Smooth muscle cell (in vitro differentiated cells): Measurements from ENCODE around the gene SMIM11. TPM values are rescaled to one million over a fixed set of nuclear protein-coding genes. Genes with fewer than 3 reads are reported as not detected.
"Not testable (repeated sequence)": the region's sequence is repeated elsewhere in the genome, so short reads cannot be mapped to it uniquely, and the experiment has no call there.

Experiments
- DNase-seq: peaks from one replicate; lab custom pipeline; 2025; ENCODE audit not compliant: unreplicated experiment; lab: John Stamatoyannopoulos, UW
- H2AFZ ChIP-seq: fragments of 200-600 bp; sonication (generic); 2 replicates; pipeline ENCODE4 v1.6.0; 2016; ENCODE audit warnings: antibody characterized with exemption, low read depth, mild to moderate bottlenecking
- H3F3A ChIP-seq: fragments of 200-600 bp; sonication (generic); 2 replicates; pipeline ENCODE4 v1.6.0; 2017; ENCODE audit warnings: antibody characterized with exemption, low read depth
- H3K27ac ChIP-seq: fragments of 200-600 bp; sonication (generic); 2 replicates; pipeline ENCODE4 v1.5.1; 2016; ENCODE audit warnings: low read depth, mild to moderate bottlenecking
- H3K27me3 ChIP-seq: fragments of 200-600 bp; sonication (generic); 2 replicates; pipeline ENCODE4 v1.6.1; 2016; ENCODE audit warnings: low read depth, mild to moderate bottlenecking
- H3K36me3 ChIP-seq: fragments of 200-600 bp; sonication (generic); 2 replicates; pipeline ENCODE4 v1.5.1; 2016; ENCODE audit warnings: low read depth
- H3K4me1 ChIP-seq: fragments of 200-600 bp; sonication (generic); 2 replicates; pipeline ENCODE4 v1.5.1; 2016; ENCODE audit warnings: low read depth
- H3K4me2 ChIP-seq: fragments of 200-600 bp; sonication (generic); 2 replicates; pipeline ENCODE4 v1.6.0; 2016; ENCODE audit warnings: mild to moderate bottlenecking
- H3K4me3 ChIP-seq: fragments of 200-600 bp; sonication (generic); 2 replicates; pipeline ENCODE4 v1.5.1; 2016; ENCODE audit warnings: mild to moderate bottlenecking
- H3K79me2 ChIP-seq: fragments of 200-600 bp; sonication (generic); 2 replicates; pipeline ENCODE4 v1.6.0; 2016; ENCODE audit warnings: low read depth, mild to moderate bottlenecking
- H3K9ac ChIP-seq: fragments of 200-600 bp; sonication (generic); 2 replicates; pipeline ENCODE4 v1.6.0; 2016; ENCODE audit warnings: low read depth
- H3K9me3 ChIP-seq: fragments of 200-600 bp; sonication (generic); replicated peaks from 2 replicates; pipeline ENCODE4 v1.5.1; 2016; ENCODE audit warnings: low read depth
- H4K20me1 ChIP-seq: fragments of 200-600 bp; sonication (generic); 2 replicates; pipeline ENCODE4 v1.6.0; 2016; ENCODE audit warnings: low read depth
- CTCF ChIP-seq: fragments of 200-600 bp; sonication (generic); IDR thresholded peaks from 2 replicates; pipeline ENCODE4 v1.5.1; 2017; ENCODE audit warnings: borderline replicate concordance, mild to moderate bottlenecking, antibody characterized with exemption; ENCODE audit not compliant: insufficient read depth, poor library complexity, severe bottlenecking
- WGBS: methylation state at CpG from one replicate; pipeline ENCODE4 v1.1.7; 2016; ENCODE audit warnings: low lambda C conversion rate; 5-methylcytosine and 5-hydroxymethylcytosine counted together
- polyA plus RNA-seq: library from polyadenylated mRNA; unstranded; fragments of >200 nt; fragmentation: Nextera tagmentation; extraction: Ambion mirVana; gene quantifications from 2 replicates; pipeline ENCODE4 v1.2.1, GENCODE V29; 2016
- total RNA-seq: library from RNA; depleted of rRNA; stranded (reverse); fragments of >200 nt; gene quantifications from 2 replicates; pipeline ENCODE4 v1.2.3, GENCODE V29; 2014

Gene SMIM11
- total and polyA plus RNA-seq, 2 experiments from 2014 or later: 0.57 to 3.8 TPM

- Histone ChIP-seq H4K20me1 (no peaks in the 10 kb centered on the region), H3K9me3 (no peaks in the 10 kb centered on the region), H3K36me3 (no peaks in the 10 kb centered on the region), H3F3A (no peaks in the 10 kb centered on the region), H3K27me3 (peaks cover 6% of the 10 kb centered on the region), H3K79me2 (no peaks in the 10 kb centered on the region), H3K27ac (no peak overlapping the region), H2AFZ (no peak overlapping the region), H3K4me2 (no peak overlapping the region), H3K4me1 (peaks cover 3% of the 10 kb centered on the region), H3K9ac (no peak overlapping the region), H3K4me3 (no peak overlapping the region)
- TF ChIP-seq CTCF: no peak
- WGBS: 81% methylated on average over 5 of the region's 5 CpGs
- DNase-seq: no peak
These were observed 3.0 kb upstream of the SMIM11 start for GRCh38 chr21:34372321-34372720.

GRCh38 chr21:34374462-34374861, 845 bp upstream of the SMIM11 start:
- not testable (repeated sequence) for H3K4me2 ChIP-seq
- WGBS: no CpG with 5 or more reads among the region's 8 CpGs

GRCh38 chr21:34375619-34375972, 289 bp downstream of the SMIM11 start:
- not testable (repeated sequence) for H3K4me3 ChIP-seq, DNase-seq, H4K20me1 ChIP-seq, H3K36me3 ChIP-seq, H2AFZ ChIP-seq, H3K4me2 ChIP-seq, H3K9me3 ChIP-seq, H3K9ac ChIP-seq, H3K4me1 ChIP-seq, H3K27me3 ChIP-seq, H3F3A ChIP-seq, H3K27ac ChIP-seq, H3K79me2 ChIP-seq
- WGBS: no CpG with 5 or more reads among the region's 33 CpGs

More at GRCh38 chr21:34374462-34374861, 845 bp upstream of the SMIM11 start:
- H3K4me3 ChIP-seq, H3K4me1 ChIP-seq, H3K9me3 ChIP-seq, H3F3A ChIP-seq, H2AFZ ChIP-seq, H3K36me3 ChIP-seq, H4K20me1 ChIP-seq, H3K79me2 ChIP-seq, H3K27ac ChIP-seq, H3K27me3 ChIP-seq, H3K9ac ChIP-seq, DNase-seq: not testable (repeated sequence)

- not testable (repeated sequence) for H4K20me1 ChIP-seq, H3K27me3 ChIP-seq, H2AFZ ChIP-seq, H3K4me2 ChIP-seq, H3K4me1 ChIP-seq, H3K4me3 ChIP-seq, DNase-seq, H3K27ac ChIP-seq, H3K9ac ChIP-seq, H3K9me3 ChIP-seq, H3K79me2 ChIP-seq, H3K36me3 ChIP-seq, H3F3A ChIP-seq
- no CpG with 5 or more reads among the region's 2 CpGs for WGBS
These were observed 7.8 kb downstream of the SMIM11 start for GRCh38 chr21:34383138-34383537.

- not testable (repeated sequence) for DNase-seq, H3K9ac ChIP-seq, H3F3A ChIP-seq, H3K4me2 ChIP-seq, H3K4me1 ChIP-seq, H3K36me3 ChIP-seq, H3K79me2 ChIP-seq, H4K20me1 ChIP-seq, H3K27ac ChIP-seq, H3K27me3 ChIP-seq, H3K4me3 ChIP-seq, H3K9me3 ChIP-seq, H2AFZ ChIP-seq
- WGBS: no CpG with 5 or more reads among the region's 14 CpGs
These were observed 8.6 kb downstream of the SMIM11 start for GRCh38 chr21:34383724-34384415.

- not testable (repeated sequence) for H3K36me3 ChIP-seq, H2AFZ ChIP-seq, DNase-seq, H3K4me1 ChIP-seq, H3K4me2 ChIP-seq, H3K79me2 ChIP-seq, H3K9me3 ChIP-seq, H3K27me3 ChIP-seq, H3K4me3 ChIP-seq, H3K9ac ChIP-seq, H3K27ac ChIP-seq, H4K20me1 ChIP-seq, H3F3A ChIP-seq
- WGBS: no CpG with 5 or more reads among the region's 5 CpGs
These were observed 25.2 kb downstream of the SMIM11 start for GRCh38 chr21:34400522-34400921.

- not testable (repeated sequence) for H4K20me1 ChIP-seq, H3K9me3 ChIP-seq, H3K27ac ChIP-seq, H3F3A ChIP-seq, DNase-seq, H2AFZ ChIP-seq, H3K4me1 ChIP-seq, H3K4me2 ChIP-seq, H3K36me3 ChIP-seq, H3K4me3 ChIP-seq, H3K9ac ChIP-seq, H3K79me2 ChIP-seq, H3K27me3 ChIP-seq
- WGBS: no CpG with 5 or more reads among the region's 5 CpGs
These were observed 29.4 kb downstream of the SMIM11 start for GRCh38 chr21:34404742-34405141.

GRCh38 chr21:34405686-34406085, 30.4 kb downstream of the SMIM11 start:
- not testable (repeated sequence) for H4K20me1 ChIP-seq, H3K4me1 ChIP-seq, DNase-seq, H3K36me3 ChIP-seq, H3K4me3 ChIP-seq, H3K9ac ChIP-seq, H2AFZ ChIP-seq, H3K4me2 ChIP-seq, H3K79me2 ChIP-seq, H3F3A ChIP-seq, H3K27me3 ChIP-seq, H3K27ac ChIP-seq, H3K9me3 ChIP-seq
- WGBS: no CpG with 5 or more reads among the region's 2 CpGs
